A549 (cell line): ENCODE measurements around the gene PAN3. TPM values are rescaled to one million over a fixed set of nuclear protein-coding genes. Genes with fewer than 3 reads are reported as not detected.

Experiments
- ATAC-seq, 2 experiments: fragments of 200-7000 bp in 1 of 2; fragments of >200 bp in 1 of 2; cut with Nextera tagmentation in 1 of 2; cut with Tn5 transposase in 1 of 2; 3 replicates each; pipeline versions ENCODE4 v1.8.0 to v1.9.1; 2018 to 2020; ENCODE audit warnings: mild to moderate bottlenecking in 1 of 2, moderate library complexity in 1 of 2
- CTCF ChIA-PET: fragments of 300-600 bp; sonication (Branson Sonifier 250); formaldehyde crosslinking; extraction: SDS; loops from one replicate; lab custom pipeline; 2021; ENCODE audit warnings: antibody characterized with exemption, inconsistent platforms; lab: Yijun Ruan, JAX
- POLR2A ChIA-PET: fragments of 350-600 bp; formaldehyde crosslinking; extraction: SDS; loops from one replicate; lab custom pipeline; 2021; ENCODE audit warnings: antibody characterized with exemption, inconsistent platforms; lab: Yijun Ruan, JAX
- DNase-seq, 2 experiments: peaks; one replicate each; pipeline versions ENCODE4 v3.0.0 to v3.0.0-alpha.2; 2011 to 2016; ENCODE audit warnings: low read depth in 1 of 2, low spot score in 1 of 2
- FAIRE-seq: peaks from 2 replicates; lab custom pipeline; 2011; peaks lifted over from hg19 to GRCh38; lab: Jason Lieb, UNC
- H3K27ac ChIP-seq, 2 experiments: fragments of >200 bp; sonication (Bioruptor Twin); formaldehyde crosslinking; 3 replicates each; pipeline ENCODE4 v1.5.1; 2016 to 2017
- H3K4me1 ChIP-seq: fragments of >200 bp; sonication (Bioruptor Twin); formaldehyde crosslinking; 3 replicates; pipeline ENCODE4 v1.6.1; 2016
- H3K4me2 ChIP-seq: fragments of >200 bp; sonication (Bioruptor Twin); formaldehyde crosslinking; 3 replicates; pipeline ENCODE4 v1.6.1; 2016
- H3K4me3 ChIP-seq: fragments of >200 bp; sonication (Bioruptor Twin); formaldehyde crosslinking; 3 replicates; pipeline ENCODE4 v1.5.1; 2016
- H3K9me3 ChIP-seq: fragments of >200 bp; sonication (Bioruptor Twin); formaldehyde crosslinking; 3 replicates; pipeline ENCODE4 v1.6.1; 2016
- CBX8 ChIP-seq: fragments of 200-600 bp; sonication (generic); IDR thresholded peaks from 2 replicates; pipeline ENCODE4 v1.6.1; 2016
- CEBPB ChIP-seq, 2 experiments: fragments of >200 bp in 1 of 2; sonication (Bioruptor Twin) in 1 of 2; formaldehyde crosslinking in 1 of 2; IDR thresholded peaks; 2 replicates each; pipeline ENCODE4 v1.6.1; 2012 to 2016
- CHD4 ChIP-seq: fragments of 200-600 bp; sonication (generic); IDR thresholded peaks from 2 replicates; pipeline ENCODE4 v1.6.1; 2016; ENCODE audit warnings: antibody characterized with exemption, mild to moderate bottlenecking, borderline replicate concordance
- EP300 ChIP-seq, 2 experiments: fragments of >200 bp; sonication (Bioruptor Twin); formaldehyde crosslinking; IDR thresholded peaks; 2 replicates in 1 of 2; 3 replicates in 1 of 2; pipeline ENCODE4 v1.6.1; 2016 to 2017
- FOSL2 ChIP-seq, 2 experiments: fragments of 450-650 bp in 1 of 2; fragments of >200 bp in 1 of 2; sonication (Bioruptor Twin) in 1 of 2; formaldehyde crosslinking; IDR thresholded peaks; 2 replicates each; pipeline versions ENCODE4 v1.5.0 to v1.6.1; 2016 to 2020; ENCODE audit warnings: mild to moderate bottlenecking in 1 of 2, moderate library complexity in 1 of 2
- HES2 ChIP-seq: fragments of >200 bp; sonication (Bioruptor Twin); formaldehyde crosslinking; IDR thresholded peaks from 2 replicates; pipeline ENCODE4 v1.6.1; 2016
- HMGXB4 ChIP-seq: fragments of 250-450 bp; sonication (Bioruptor Pico); IDR thresholded peaks from 2 replicates; pipeline ENCODE4 v1.5.0; 2021; ENCODE audit warnings: mild to moderate bottlenecking, moderate library complexity, borderline replicate concordance
- HOXA7 ChIP-seq: fragments of 250-450 bp; sonication (Bioruptor Pico); IDR thresholded peaks from 2 replicates; pipeline ENCODE4 v1.5.0; 2020; ENCODE audit warnings: mild to moderate bottlenecking, moderate library complexity
- HOXB13 ChIP-seq: fragments of 250-450 bp; sonication (Bioruptor Pico); IDR thresholded peaks from 2 replicates; pipeline ENCODE4 v1.5.0; 2020; ENCODE audit warnings: low read depth, mild to moderate bottlenecking, moderate library complexity
- JUN ChIP-seq, 2 experiments: fragments of >200 bp; sonication (Bioruptor Twin); formaldehyde crosslinking; IDR thresholded peaks; 2 replicates in 1 of 2; 3 replicates in 1 of 2; pipeline ENCODE4 v1.6.1; 2016 to 2017
- KDM5A ChIP-seq: fragments of 200-600 bp; sonication (generic); IDR thresholded peaks from 2 replicates; pipeline ENCODE4 v1.6.1; 2016; ENCODE audit warnings: antibody characterized with exemption, mild to moderate bottlenecking
- MAFK ChIP-seq: fragments of 450-650 bp; IDR thresholded peaks from 2 replicates; pipeline ENCODE4 v1.6.1; 2014; ENCODE audit not compliant: partially characterized antibody
- MAZ ChIP-seq: fragments of 150-350 bp; IDR thresholded peaks from 2 replicates; pipeline ENCODE4 v1.6.1; 2014; ENCODE audit warnings: antibody characterized with exemption, low read depth, low read length, borderline replicate concordance
- MYC ChIP-seq: IDR thresholded peaks from 2 replicates; pipeline ENCODE4 v1.6.1; 2012; ENCODE audit warnings: mild to moderate bottlenecking, inconsistent platforms, low read length, improper control_type of control experiment, borderline replicate concordance
- PBX3 ChIP-seq: IDR thresholded peaks from 2 replicates; pipeline ENCODE4 v1.6.1; 2012
- RAD21 ChIP-seq, 2 experiments: fragments of >200 bp in 1 of 2; sonication (Bioruptor Twin) in 1 of 2; formaldehyde crosslinking in 1 of 2; IDR thresholded peaks in 1 of 2; conservative IDR thresholded peaks in 1 of 2; 2 replicates in 1 of 2; 3 replicates in 1 of 2; pipeline ENCODE4 v1.6.1; 2012 to 2018; ENCODE audit warnings: inconsistent platforms in 1 of 2
- RCOR1 ChIP-seq: fragments of 150-350 bp; IDR thresholded peaks from 2 replicates; pipeline ENCODE4 v1.6.1; 2014; ENCODE audit warnings: antibody characterized with exemption, low read length, low read depth
- RFX5 ChIP-seq: fragments of 450-650 bp; IDR thresholded peaks from 2 replicates; pipeline ENCODE4 v1.7.1; 2014; ENCODE audit warnings: antibody characterized with exemption, mild to moderate bottlenecking, moderate library complexity
- RNF2 ChIP-seq: fragments of 200-600 bp; sonication (generic); IDR thresholded peaks from 2 replicates; pipeline ENCODE4 v1.6.1; 2016; ENCODE audit warnings: low read depth, mild to moderate bottlenecking, antibody characterized with exemption, moderate library complexity, borderline replicate concordance
- SMC3 ChIP-seq: fragments of >200 bp; sonication (Bioruptor Twin); formaldehyde crosslinking; IDR thresholded peaks from 3 replicates; pipeline ENCODE4 v1.6.1; 2018; ENCODE audit warnings: inconsistent platforms
- ZC3H11A ChIP-seq: fragments of 450-650 bp; IDR thresholded peaks from 2 replicates; pipeline ENCODE4 v1.6.1; 2014; ENCODE audit warnings: antibody characterized with exemption, mild to moderate bottlenecking
- ZFP36 ChIP-seq: fragments of 450-650 bp; IDR thresholded peaks from 2 replicates; pipeline ENCODE4 v1.6.1; 2014; ENCODE audit warnings: borderline replicate concordance; ENCODE audit not compliant: partially characterized antibody
- ZNF302 ChIP-seq: fragments of 250-450 bp; sonication (Bioruptor Pico); IDR thresholded peaks from 2 replicates; pipeline ENCODE4 v1.9.0; 2021; ENCODE audit warnings: inconsistent platforms, mild to moderate bottlenecking, moderate library complexity
- ZSCAN20 ChIP-seq: fragments of 250-450 bp; sonication (Bioruptor Pico); IDR thresholded peaks from 2 replicates; pipeline ENCODE4 v1.8.0; 2022; ENCODE audit warnings: mild to moderate bottlenecking, moderate library complexity
- WGBS: methylation state at CpG from one replicate; pipeline ENCODE4 v1.1.6; 2017; ENCODE audit errors: missing lambda C conversion rate; 5-methylcytosine and 5-hydroxymethylcytosine counted together
- polyA plus RNA-seq, 4 experiments: library from polyadenylated mRNA; depleted of rRNA in 3 of 4; stranded (reverse); fragments of >200 nt; fragmentation: RNase III in 1 of 4; extraction: RNeasy Plus Mini Kit Qiagen cat#74134 plus additional on column Dnase treatment in 1 of 4; gene quantifications; 2 replicates in 3 of 4; 3 replicates in 1 of 4; pipeline ENCODE4 v1.2.3, GENCODE V29; 2011 to 2017

PAN3 gene
- polyA plus RNA-seq, 2 of the 4 experiments (the other 2 are of a cell fraction) = 6.2 to 13.9 TPM

GRCh38 chr13:28252547-28252946, 114.2 kb downstream of the PAN3 start:
- Histone ChIP-seq H3K4me2 (no peak overlapping the region), H3K9me3 (no peaks in the 10 kb centered on the region), H3K4me3 (no peak overlapping the region), H3K27ac (no peak overlapping the region), H3K4me1 (no peaks in the 10 kb centered on the region)
- ATAC-seq (no peak), FAIRE-seq (no peak), DNase-seq (no peak)
- ChIA-PET CTCF (no interaction called here), POLR2A (no interaction called here)
- TF ChIP-seq CEBPB (IDR thresholded peaks at IDR 0.05) = no peak
- no peak for TF ChIP-seq MAZ
- TF ChIP-seq SMC3 = no peak
- TF ChIP-seq HOXA7 (CRISPR knock-in tag) = no peak
- TF ChIP-seq FOSL2 (IDR thresholded peaks at IDR 0.05) = no peak
- no peak for TF ChIP-seq FOSL2 (CRISPR knock-in tag; IDR thresholded peaks at IDR 0.05)
- no peak for TF ChIP-seq ZNF302 (CRISPR knock-in tag)
- TF ChIP-seq JUN (IDR thresholded peaks at IDR 0.05) = no peak
- no peak for TF ChIP-seq ZC3H11A
- no peak for TF ChIP-seq EP300 (IDR thresholded peaks at IDR 0.05)
- TF ChIP-seq HES2 = no peak
- no peak for TF ChIP-seq ZFP36
- TF ChIP-seq KDM5A = no peak
- TF ChIP-seq RNF2 = no peak
- TF ChIP-seq RCOR1 = no peak
- TF ChIP-seq HMGXB4 (CRISPR knock-in tag) = no peak
- no peak for TF ChIP-seq CHD4
- TF ChIP-seq PBX3 = no peak
- no peak for TF ChIP-seq CBX8
- no peak for TF ChIP-seq ZSCAN20 (CRISPR knock-in tag)
- no peak for TF ChIP-seq HOXB13 (CRISPR knock-in tag)
- WGBS = 96% methylated on average over 1 of the region's 1 CpG

GRCh38 chr13:28257305-28257704, 119.0 kb downstream of the PAN3 start:
- POLR2A ChIA-PET = no interaction called here
- ATAC-seq (no peak), FAIRE-seq (no peak), DNase-seq (no peak)
- H3K4me2 ChIP-seq = no peak overlapping the region
- no peak overlapping the region for H3K27ac ChIP-seq
- no peaks in the 10 kb centered on the region for H3K9me3 ChIP-seq
- CTCF ChIA-PET = no interaction called here
- H3K4me1 ChIP-seq = no peaks in the 10 kb centered on the region
- no peak for TF ChIP-seq PBX3
- no peak for TF ChIP-seq RCOR1
- no peak for TF ChIP-seq KDM5A
- TF ChIP-seq RFX5 = no peak
- no peak for TF ChIP-seq MYC
- TF ChIP-seq MAFK = no peak
- TF ChIP-seq ZC3H11A = no peak
- no peak for TF ChIP-seq MAZ
- TF ChIP-seq RAD21 (conservative IDR thresholded peaks at IDR 0.05 in 1 of 2, IDR thresholded peaks at IDR 0.05 in 1 of 2) = no peak
- no peak for TF ChIP-seq EP300 (IDR thresholded peaks at IDR 0.05)
- TF ChIP-seq, all 56 proteins: peak for 0
- WGBS = 92% methylated on average over 4 of the region's 4 CpGs
- no peak overlapping the region for H3K4me3 ChIP-seq
